Measurements from ENCODE around the gene RNF220.
"Not testable (repeated sequence)": the region's sequence is repeated elsewhere in the genome, so short reads cannot be mapped to it uniquely, and the experiment has no call there.

RNF220 gene

GRCh38 chr1:44485934-44486460 lies 80.9 kb downstream of the RNF220 start:
- DNase-seq (ENCODE audit: low read depth in 2 of 2): no peak

GRCh38 chr1:44489481-44489880 lies 84.4 kb downstream of the RNF220 start:
- DNase-seq (ENCODE audit: low read depth in 2 of 2): no peak

GRCh38 chr1:44496541-44497171 lies 91.6 kb downstream of the RNF220 start:
- DNase-seq (ENCODE audit: low read depth in 2 of 2): no peak

GRCh38 chr1:44497422-44498170 lies 92.5 kb downstream of the RNF220 start:
- no peak for DNase-seq (ENCODE audit: low read depth in 2 of 2)

- DNase-seq (ENCODE audit: low read depth in 2 of 2): no peak
These were observed 94.3 kb downstream of the RNF220 start for GRCh38 chr1:44499306-44499705.

GRCh38 chr1:44500181-44501046 lies 95.4 kb downstream of the RNF220 start:
- DNase-seq (ENCODE audit: low read depth in 2 of 2): no peak

GRCh38 chr1:44501047-44501890 lies 96.2 kb downstream of the RNF220 start:
- no peak for DNase-seq (ENCODE audit: low read depth in 2 of 2)

- not testable (repeated sequence) for DNase-seq (ENCODE audit: low read depth in 2 of 2)
These were observed 97.8 kb downstream of the RNF220 start for GRCh38 chr1:44502823-44503222.

GRCh38 chr1:44503625-44504024 lies 98.6 kb downstream of the RNF220 start:
- no peak for DNase-seq (ENCODE audit: low read depth in 2 of 2)

GRCh38 chr1:44505210-44505993 lies 100.3 kb downstream of the RNF220 start:
- no peak for DNase-seq (ENCODE audit: low read depth in 2 of 2)

- no peak for DNase-seq (ENCODE audit: low read depth in 2 of 2)
These were observed 102.7 kb downstream of the RNF220 start for GRCh38 chr1:44507490-44508396.

GRCh38 chr1:44508397-44508745 lies 103.3 kb downstream of the RNF220 start:
- DNase-seq (ENCODE audit: low read depth in 2 of 2): no peak

GRCh38 chr1:44511363-44511762 lies 106.3 kb downstream of the RNF220 start:
- DNase-seq (ENCODE audit: low read depth in 2 of 2): no peak

- no peak for DNase-seq (ENCODE audit: low read depth in 2 of 2)
These were observed 106.7 kb downstream of the RNF220 start for GRCh38 chr1:44511769-44512168.

GRCh38 chr1:44512313-44512885 lies 107.3 kb downstream of the RNF220 start:
- no peak for DNase-seq (ENCODE audit: low read depth in 2 of 2)

- DNase-seq (ENCODE audit: low read depth in 2 of 2): no peak
These were observed 108.1 kb downstream of the RNF220 start for GRCh38 chr1:44513111-44513510.

GRCh38 chr1:44514673-44515072 lies 109.6 kb downstream of the RNF220 start:
- DNase-seq (ENCODE audit: low read depth in 2 of 2): no peak

- DNase-seq (ENCODE audit: low read depth in 2 of 2): no peak
These were observed 110.4 kb downstream of the RNF220 start for GRCh38 chr1:44515416-44515815.

GRCh38 chr1:44519035-44519676 lies 114.1 kb downstream of the RNF220 start:
- no peak for DNase-seq (ENCODE audit: low read depth in 2 of 2)
